A673 (cell line): ENCODE results near the gene SECTM1.

Source experiments
- EZH2 ChIP-seq: fragments of 200-600 bp; sonication (generic); IDR thresholded peaks from 2 replicates; pipeline ENCODE4 v1.6.1; 2017; ENCODE audit warnings: borderline replicate concordance, low read depth, mild to moderate bottlenecking, mixed read lengths, antibody characterized with exemption, low read length; ENCODE audit not compliant: poor library complexity, severe bottlenecking
- TF ChIP-seq, protein P1 (sequence below): fragments of 300-800, 200-600 bp; sonication (generic); conservative IDR thresholded peaks from 2 replicates; pipeline ENCODE4 v1.5.1; 2017; ENCODE audit warnings: low read depth, mild to moderate bottlenecking, antibody characterized with exemption, low read length, moderate library complexity, mixed read lengths

DNA sequence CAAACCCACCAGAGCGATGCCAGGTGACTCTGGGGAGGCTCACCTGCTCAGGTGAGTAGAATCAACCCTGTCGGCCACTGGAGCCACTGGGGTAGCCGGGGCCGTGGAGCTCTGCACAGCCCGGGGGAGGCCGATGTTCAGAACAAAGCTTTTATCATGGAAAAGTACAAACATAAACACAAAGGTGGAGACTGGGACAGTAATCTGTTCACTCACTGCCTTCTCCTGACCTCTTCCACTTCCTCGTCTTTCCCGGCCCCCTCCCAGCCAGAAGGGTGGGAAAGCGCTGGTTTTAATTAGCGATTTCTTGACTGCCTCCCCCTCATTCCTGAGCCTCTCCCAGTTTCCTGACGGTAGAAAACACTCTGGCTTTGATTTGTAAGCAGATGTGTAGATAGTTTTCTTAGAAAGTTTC is 15.7 kb upstream of the SECTM1 start:
- TF ChIP-seq, protein P1, sequence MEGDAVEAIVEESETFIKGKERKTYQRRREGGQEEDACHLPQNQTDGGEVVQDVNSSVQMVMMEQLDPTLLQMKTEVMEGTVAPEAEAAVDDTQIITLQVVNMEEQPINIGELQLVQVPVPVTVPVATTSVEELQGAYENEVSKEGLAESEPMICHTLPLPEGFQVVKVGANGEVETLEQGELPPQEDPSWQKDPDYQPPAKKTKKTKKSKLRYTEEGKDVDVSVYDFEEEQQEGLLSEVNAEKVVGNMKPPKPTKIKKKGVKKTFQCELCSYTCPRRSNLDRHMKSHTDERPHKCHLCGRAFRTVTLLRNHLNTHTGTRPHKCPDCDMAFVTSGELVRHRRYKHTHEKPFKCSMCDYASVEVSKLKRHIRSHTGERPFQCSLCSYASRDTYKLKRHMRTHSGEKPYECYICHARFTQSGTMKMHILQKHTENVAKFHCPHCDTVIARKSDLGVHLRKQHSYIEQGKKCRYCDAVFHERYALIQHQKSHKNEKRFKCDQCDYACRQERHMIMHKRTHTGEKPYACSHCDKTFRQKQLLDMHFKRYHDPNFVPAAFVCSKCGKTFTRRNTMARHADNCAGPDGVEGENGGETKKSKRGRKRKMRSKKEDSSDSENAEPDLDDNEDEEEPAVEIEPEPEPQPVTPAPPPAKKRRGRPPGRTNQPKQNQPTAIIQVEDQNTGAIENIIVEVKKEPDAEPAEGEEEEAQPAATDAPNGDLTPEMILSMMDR, result no peak
- no peak for TF ChIP-seq EZH2
